ENCODE measurements around the gene ATXN7L2.
"Not testable (repeated sequence)": the region's sequence is repeated elsewhere in the genome, so short reads cannot be mapped to it uniquely, and the experiment has no call there.

Gene ATXN7L2

GRCh38 chr1:109473284-109474057 is 10.2 kb upstream of the ATXN7L2 start:
- H3K27me3 ChIP-seq (ENCODE audit: control insufficient read depth, low read length), result peaks cover 40% of the 10 kb centered on the region
- H3F3A ChIP-seq (ENCODE audit: control insufficient read depth, insufficient read depth); H3K4me1 ChIP-seq (ENCODE audit: control insufficient read depth, low read length): not testable (repeated sequence)

GRCh38 chr1:109474697-109475096 is 9.0 kb upstream of the ATXN7L2 start:
- Histone ChIP-seq H3K79me2 (ENCODE audit: control insufficient read depth, low read length) (no peaks in the 10 kb centered on the region), H3K27ac (ENCODE audit: low read depth, low read length) (no peak overlapping the region), H3K4me3 (ENCODE audit: low read length) (no peak overlapping the region), H3K9me2 (replicated peaks; ENCODE audit: control insufficient read depth, low read length) (no peaks in the 10 kb centered on the region), H3K27me3 (ENCODE audit: control insufficient read depth, low read length) (peaks cover 42% of the 10 kb centered on the region), H3K4me1 (ENCODE audit: control insufficient read depth, low read length) (no peaks in the 10 kb centered on the region), H3F3A (ENCODE audit: control insufficient read depth, insufficient read depth) (no peaks in the 10 kb centered on the region), H4K20me1 (ENCODE audit: control insufficient read depth, insufficient read depth, low read depth, low read length) (no peaks in the 10 kb centered on the region), H3K9me3 (ENCODE audit: control insufficient read depth, insufficient read depth, low read length) (no peaks in the 10 kb centered on the region), H3K4me2 (ENCODE audit: low read length) (no peak overlapping the region), H3K36me3 (ENCODE audit: control insufficient read depth, low read length) (no peaks in the 10 kb centered on the region)
- TF ChIP-seq CTCF (IDR thresholded peaks at IDR 0.05; ENCODE audit: low read depth, low read length, poor library complexity, severe bottlenecking) (no peak), EZH2phosphoT487 (IDR thresholded peaks at IDR 0.05; ENCODE audit: borderline replicate concordance, low read length) (no peak)

More at GRCh38 chr1:109473284-109474057, 10.2 kb upstream of the ATXN7L2 start:
- H3K4me2 ChIP-seq (ENCODE audit: low read length); H3K79me2 ChIP-seq (ENCODE audit: control insufficient read depth, low read length); H3K27ac ChIP-seq (ENCODE audit: low read depth, low read length); H3K9me2 ChIP-seq (replicated peaks; ENCODE audit: control insufficient read depth, low read length); H3K9me3 ChIP-seq (ENCODE audit: control insufficient read depth, insufficient read depth, low read length); H3K4me3 ChIP-seq (ENCODE audit: low read length); H4K20me1 ChIP-seq (ENCODE audit: control insufficient read depth, insufficient read depth, low read depth, low read length); H3K36me3 ChIP-seq (ENCODE audit: control insufficient read depth, low read length): not testable (repeated sequence)

- H3K9me3 ChIP-seq (ENCODE audit: control insufficient read depth, insufficient read depth, low read length), result no peaks in the 10 kb centered on the region
- H3K4me2 ChIP-seq (ENCODE audit: low read length), result no peak overlapping the region
- H3F3A ChIP-seq (ENCODE audit: control insufficient read depth, insufficient read depth), result no peaks in the 10 kb centered on the region
- H4K20me1 ChIP-seq (ENCODE audit: control insufficient read depth, insufficient read depth, low read depth, low read length), result no peaks in the 10 kb centered on the region
- no peaks in the 10 kb centered on the region for H3K36me3 ChIP-seq (ENCODE audit: control insufficient read depth, low read length)
- TF ChIP-seq CTCF (IDR thresholded peaks at IDR 0.05; ENCODE audit: low read depth, low read length, poor library complexity, severe bottlenecking) (no peak), EZH2phosphoT487 (IDR thresholded peaks at IDR 0.05; ENCODE audit: borderline replicate concordance, low read length) (no peak)
- H3K9me2 ChIP-seq (replicated peaks; ENCODE audit: control insufficient read depth, low read length), result no peaks in the 10 kb centered on the region
- H3K79me2 ChIP-seq (ENCODE audit: control insufficient read depth, low read length), result no peaks in the 10 kb centered on the region
- H3K4me1 ChIP-seq (ENCODE audit: control insufficient read depth, low read length), result no peaks in the 10 kb centered on the region
- H3K4me3 ChIP-seq (ENCODE audit: low read length), result no peak overlapping the region
- H3K27ac ChIP-seq (ENCODE audit: low read depth, low read length), result no peak overlapping the region
- H3K27me3 ChIP-seq (ENCODE audit: control insufficient read depth, low read length), result peaks cover 37% of the 10 kb centered on the region
These were observed 8.4 kb upstream of the ATXN7L2 start for GRCh38 chr1:109475261-109475660.

- H3K79me2 ChIP-seq (ENCODE audit: control insufficient read depth, low read length), result no peaks in the 10 kb centered on the region
- H3F3A ChIP-seq (ENCODE audit: control insufficient read depth, insufficient read depth), result no peaks in the 10 kb centered on the region
- peaks cover 32% of the 10 kb centered on the region for H3K27me3 ChIP-seq (ENCODE audit: control insufficient read depth, low read length)
- no peak for TF ChIP-seq CTCF (IDR thresholded peaks at IDR 0.05; ENCODE audit: low read depth, low read length, poor library complexity, severe bottlenecking)
- TF ChIP-seq EZH2phosphoT487 (IDR thresholded peaks at IDR 0.05; ENCODE audit: borderline replicate concordance, low read length), result no peak
- no peaks in the 10 kb centered on the region for H3K36me3 ChIP-seq (ENCODE audit: control insufficient read depth, low read length)
- no peaks in the 10 kb centered on the region for H3K9me2 ChIP-seq (replicated peaks; ENCODE audit: control insufficient read depth, low read length)
- no peaks in the 10 kb centered on the region for H3K9me3 ChIP-seq (ENCODE audit: control insufficient read depth, insufficient read depth, low read length)
- H3K4me3 ChIP-seq (ENCODE audit: low read length), result no peak overlapping the region
- H3K4me2 ChIP-seq (ENCODE audit: low read length), result no peak overlapping the region
- no peaks in the 10 kb centered on the region for H3K4me1 ChIP-seq (ENCODE audit: control insufficient read depth, low read length)
- H4K20me1 ChIP-seq (ENCODE audit: control insufficient read depth, insufficient read depth, low read depth, low read length), result no peaks in the 10 kb centered on the region
- H3K27ac ChIP-seq (ENCODE audit: low read depth, low read length), result no peak overlapping the region
These were observed 6.9 kb upstream of the ATXN7L2 start for GRCh38 chr1:109476825-109477224.

Measured in DOHH2 (cell line).